HG03025 (cell line): Measurements from ENCODE around the gene CPNE8.
A peak's percentile ranks its signal among the peaks of the same experiment; 100 is the strongest.

Source experiments
- ATAC-seq: cut with Tn5 transposase; IDR thresholded peaks from one replicate; pipeline ENCODE4 v1.9.1; 2021; ENCODE audit warnings: mild to moderate bottlenecking, moderate library complexity; ENCODE audit not compliant: unreplicated experiment, low FRiP score

Gene CPNE8

DNA sequence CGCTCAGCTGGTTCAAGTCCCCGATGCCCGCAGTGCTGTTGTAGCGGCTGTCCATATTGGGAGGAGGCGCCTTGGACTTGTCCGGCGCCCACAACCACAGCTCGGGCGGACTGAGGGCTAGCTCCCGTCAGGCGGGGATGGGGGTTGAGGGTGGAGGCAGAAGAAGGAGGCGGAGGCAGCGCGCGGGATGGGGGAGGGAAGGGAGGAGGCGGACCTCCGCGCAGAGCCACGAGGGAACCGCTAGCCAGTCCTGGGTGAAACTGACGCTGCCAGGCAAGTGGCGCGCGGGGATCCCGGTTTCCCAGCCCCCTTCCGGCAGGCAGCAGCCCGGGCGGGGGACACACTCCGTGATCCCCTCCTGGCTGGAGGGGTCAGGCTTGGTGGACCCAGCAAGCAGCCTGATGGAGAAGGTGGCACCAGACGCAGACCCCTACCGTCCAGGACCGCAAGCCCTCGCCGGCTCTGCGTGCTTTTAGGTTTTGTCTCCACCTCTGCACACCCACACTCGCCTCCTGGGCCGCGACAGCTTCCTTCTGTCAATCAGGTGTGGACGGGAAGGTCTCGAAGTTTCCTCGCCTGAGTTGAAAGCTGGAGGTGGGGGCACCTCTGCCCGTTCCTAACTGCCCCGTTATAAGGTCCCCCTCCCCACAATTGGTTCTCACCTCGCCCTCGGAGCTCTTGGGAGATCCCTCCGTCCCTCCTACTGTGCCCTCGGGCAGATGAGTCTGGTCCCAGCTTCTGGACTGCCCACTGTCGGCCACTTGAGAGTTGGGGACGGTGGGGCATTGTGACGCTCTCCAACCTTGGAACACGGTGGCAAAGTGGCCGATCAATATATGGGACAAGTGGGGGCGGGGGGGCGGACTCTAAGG lies at the start of gene CPNE8:
Gene CPNE8, minus strand, starts transcription at position 112 of the 872 bp plus-strand sequence. Its CDS starts 57 bp downstream, at position 55.
- ATAC-seq: peak; percentile 57

- ATAC-seq: no peak
These were observed 49.0 kb upstream of the CPNE8 start for GRCh38 chr12:38954238-38954873.

- no peak for ATAC-seq
These were observed 44.0 kb upstream of the CPNE8 start for GRCh38 chr12:38949363-38949762.

DNA sequence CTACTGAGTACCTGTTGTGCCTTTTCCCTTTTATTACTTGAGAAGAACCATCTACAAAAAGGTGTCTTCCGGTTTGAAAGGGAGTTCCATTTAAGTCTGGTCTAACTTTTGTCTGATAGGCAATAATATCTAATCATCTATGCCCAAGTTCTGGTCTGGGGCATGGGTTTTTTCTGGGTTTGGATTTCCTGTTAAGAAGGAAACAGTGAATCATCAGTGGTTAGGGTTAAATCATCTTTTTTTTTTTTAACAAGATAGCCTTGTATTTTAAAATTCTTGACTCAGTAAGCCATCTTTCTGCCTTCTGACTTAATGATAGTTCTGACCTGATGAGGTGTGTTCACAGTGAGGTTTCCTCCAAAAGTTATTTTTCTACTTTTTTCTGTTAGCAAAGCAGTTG lies 29.3 kb upstream of the CPNE8 start:
- no peak for ATAC-seq

DNA sequence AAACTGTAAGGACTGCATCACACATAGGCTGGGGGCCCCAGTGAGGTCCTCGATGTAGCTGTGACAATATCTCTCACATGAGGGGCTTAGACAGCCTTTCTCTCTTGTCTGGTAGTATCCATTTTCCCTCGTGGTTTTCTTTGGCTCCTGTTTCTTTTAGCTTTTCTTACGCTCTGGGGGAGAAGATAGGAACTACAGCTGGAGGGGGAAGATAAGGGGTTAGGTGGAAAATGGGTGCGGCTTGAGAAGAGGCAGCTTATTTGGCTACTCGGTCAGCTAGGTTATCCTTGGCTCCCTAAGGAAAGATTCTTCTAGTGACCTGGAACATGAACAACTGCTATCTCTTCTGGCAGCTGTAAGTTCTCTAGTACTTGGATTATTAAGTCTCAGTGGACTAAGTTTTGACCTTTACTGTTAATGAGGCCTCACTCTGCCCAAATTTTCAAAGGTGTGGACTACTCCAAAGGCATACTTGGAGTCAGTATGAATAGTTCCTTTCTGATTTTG lies 28.7 kb upstream of the CPNE8 start:
- ATAC-seq: no peak

DNA sequence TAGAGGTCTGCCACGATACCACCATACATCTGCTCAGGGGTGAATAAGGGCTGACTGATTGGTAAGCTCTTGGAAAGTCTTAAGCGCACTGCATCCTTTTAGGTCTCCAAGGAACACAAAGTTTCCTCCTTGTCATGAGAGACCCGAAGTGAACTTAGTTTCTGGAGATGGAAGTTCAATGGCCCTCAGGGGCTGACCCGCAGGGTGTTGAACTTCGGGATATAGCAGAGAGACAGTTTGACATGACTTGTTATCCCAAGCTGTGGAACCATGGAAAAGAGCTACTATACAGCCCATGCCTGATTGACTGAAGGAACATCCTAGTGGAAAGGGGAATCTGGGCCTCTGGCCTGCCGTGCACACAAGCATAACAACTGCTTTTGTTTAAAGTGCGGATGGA lies 26.9 kb upstream of the CPNE8 start:
- ATAC-seq: no peak

DNA sequence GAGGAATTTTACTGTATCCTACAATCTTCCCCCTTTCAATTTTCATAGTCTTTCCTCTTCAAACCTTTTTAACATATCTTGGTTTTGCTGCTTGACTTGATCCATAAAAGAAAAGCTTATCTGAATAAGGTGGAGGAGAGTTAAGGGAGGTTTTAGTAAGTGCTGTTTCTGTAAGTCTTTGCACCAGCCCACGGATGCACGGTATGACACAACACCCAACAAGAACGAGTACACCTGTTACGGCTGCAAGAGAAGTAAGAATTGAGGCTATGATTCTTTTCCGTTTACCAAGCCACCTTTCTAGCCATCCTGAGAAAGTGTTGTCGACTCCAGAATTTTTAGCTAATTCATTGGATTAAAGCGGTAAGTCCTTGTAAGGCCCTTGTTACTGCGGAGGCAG lies 26.1 kb upstream of the CPNE8 start:
- ATAC-seq: no peak

GRCh38 chr12:38930990-38931389 lies 25.6 kb upstream of the CPNE8 start:
- no peak for ATAC-seq

- ATAC-seq: no peak
These were observed 21.1 kb upstream of the CPNE8 start for GRCh38 chr12:38926501-38926900.

DNA sequence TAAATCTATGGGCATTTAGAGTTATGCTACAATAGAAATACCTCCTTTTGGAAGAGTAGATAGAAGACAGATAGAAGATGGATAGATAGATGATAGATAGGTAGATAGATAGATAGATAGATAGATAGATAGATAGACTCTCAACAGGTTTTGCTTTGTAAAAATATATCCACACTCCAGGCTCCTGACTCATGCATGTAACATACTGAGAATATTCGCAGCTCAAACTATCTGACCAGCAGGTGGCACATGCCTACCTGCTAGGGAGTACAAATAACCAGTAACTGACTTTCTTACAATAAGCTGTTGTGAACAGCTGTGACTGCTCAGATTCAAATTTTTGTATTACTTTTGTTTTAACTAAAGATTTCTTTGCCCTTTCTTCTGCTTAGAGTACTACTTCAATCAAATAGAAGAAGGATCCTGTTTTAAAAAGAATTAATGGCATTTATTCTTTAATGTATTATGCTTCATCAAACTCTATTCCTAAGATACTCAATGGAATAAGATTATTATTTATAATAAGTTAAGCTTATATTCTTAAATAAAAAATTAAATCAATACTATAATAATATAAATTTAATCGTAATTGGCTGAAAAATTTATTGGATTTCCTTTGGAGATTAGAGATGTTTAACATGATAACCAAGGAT lies 15.8 kb upstream of the CPNE8 start:
- no peak for ATAC-seq

GRCh38 chr12:38919191-38919590 lies 13.8 kb upstream of the CPNE8 start:
- no peak for ATAC-seq

- no peak for ATAC-seq
These were observed 10.2 kb upstream of the CPNE8 start for GRCh38 chr12:38915429-38916182.

DNA sequence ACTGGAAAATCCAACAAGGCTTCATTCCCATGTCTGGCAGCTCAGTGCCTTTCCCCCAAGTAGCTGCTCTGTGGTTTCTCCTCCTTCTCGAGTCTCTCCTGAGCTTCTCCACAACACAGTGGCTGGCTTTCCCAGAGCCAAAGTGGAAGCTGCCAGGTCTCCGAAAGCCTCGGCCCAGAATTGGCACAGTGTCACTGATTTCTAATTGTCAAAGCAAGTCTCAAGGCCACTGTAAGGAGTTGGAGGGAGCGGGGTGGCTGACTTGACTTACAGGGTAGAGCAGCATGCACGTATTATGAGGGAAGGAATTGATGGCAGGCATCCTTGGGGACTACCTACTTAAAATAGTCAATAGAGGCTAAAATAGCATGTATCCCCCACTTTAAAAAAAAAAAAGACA lies 6.7 kb upstream of the CPNE8 start:
- no peak for ATAC-seq

DNA sequence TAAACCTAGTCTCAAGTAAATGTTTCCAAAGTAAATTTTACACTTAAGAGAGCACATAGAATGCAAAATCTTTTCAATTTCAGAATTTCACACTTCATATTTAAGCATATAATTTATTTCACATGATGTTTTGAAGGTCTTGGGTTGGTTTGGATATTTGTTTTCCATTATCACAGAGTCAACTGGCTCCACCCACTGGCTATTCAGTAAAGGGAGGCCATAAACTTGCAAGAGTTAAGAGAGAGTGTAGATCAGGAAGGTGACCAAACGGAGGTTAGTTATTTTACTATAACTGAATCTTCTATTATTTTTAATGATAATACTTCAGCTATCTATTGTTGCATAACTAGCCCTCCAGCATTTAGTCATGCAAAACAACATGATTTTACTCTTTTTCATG lies 6.2 kb upstream of the CPNE8 start:
- no peak for ATAC-seq

DNA sequence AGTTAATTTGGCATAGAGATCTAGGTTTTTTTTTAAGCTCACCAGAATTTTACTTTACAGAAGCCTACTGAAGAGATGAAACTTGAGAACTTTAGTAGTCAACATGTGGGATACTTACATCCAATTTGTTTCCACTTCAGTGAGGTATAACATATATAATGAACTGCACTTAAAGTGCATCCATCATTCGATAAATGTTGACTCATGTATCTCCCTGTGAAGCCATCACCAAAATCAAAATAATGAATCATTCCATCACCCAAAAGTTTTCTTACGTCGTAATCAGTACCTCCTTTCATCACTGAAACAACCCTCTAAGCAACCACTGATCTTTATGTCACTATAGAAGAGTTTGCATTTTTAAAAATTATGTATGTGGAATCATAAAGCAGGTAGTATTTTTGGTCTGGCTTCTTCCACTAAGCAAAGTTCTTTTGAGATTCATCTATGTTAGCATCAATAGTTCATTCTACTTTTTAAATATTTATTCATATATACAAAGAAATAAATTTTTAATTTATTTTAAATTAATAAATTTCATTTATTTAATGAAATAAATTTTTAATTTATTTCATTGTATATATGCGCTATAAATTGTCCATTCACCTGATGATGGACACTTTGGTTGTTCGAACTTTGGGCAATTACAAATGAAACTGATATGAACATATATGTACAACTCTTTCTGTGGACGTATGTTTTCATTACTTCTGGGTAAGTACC lies 2.0 kb upstream of the CPNE8 start:
- ATAC-seq: no peak

- ATAC-seq: peak; percentile 47
These were observed 1.2 kb upstream of the CPNE8 start for GRCh38 chr12:38906482-38907200.

GRCh38 chr12:38904537-38905479 lies 583 bp downstream of the CPNE8 start:
- ATAC-seq: peak; percentile 67

- ATAC-seq: no peak
These were observed 1.8 kb downstream of the CPNE8 start for GRCh38 chr12:38903596-38903995.
